HG02870 (cell line): ENCODE results near the gene TOP2A.

ENCODE experiments used
- ATAC-seq: cut with Tn5 transposase; IDR thresholded peaks from one replicate; pipeline ENCODE4 v1.9.1; 2021; ENCODE audit warnings: mild to moderate bottlenecking, moderate library complexity; ENCODE audit not compliant: unreplicated experiment

TOP2A gene

DNA sequence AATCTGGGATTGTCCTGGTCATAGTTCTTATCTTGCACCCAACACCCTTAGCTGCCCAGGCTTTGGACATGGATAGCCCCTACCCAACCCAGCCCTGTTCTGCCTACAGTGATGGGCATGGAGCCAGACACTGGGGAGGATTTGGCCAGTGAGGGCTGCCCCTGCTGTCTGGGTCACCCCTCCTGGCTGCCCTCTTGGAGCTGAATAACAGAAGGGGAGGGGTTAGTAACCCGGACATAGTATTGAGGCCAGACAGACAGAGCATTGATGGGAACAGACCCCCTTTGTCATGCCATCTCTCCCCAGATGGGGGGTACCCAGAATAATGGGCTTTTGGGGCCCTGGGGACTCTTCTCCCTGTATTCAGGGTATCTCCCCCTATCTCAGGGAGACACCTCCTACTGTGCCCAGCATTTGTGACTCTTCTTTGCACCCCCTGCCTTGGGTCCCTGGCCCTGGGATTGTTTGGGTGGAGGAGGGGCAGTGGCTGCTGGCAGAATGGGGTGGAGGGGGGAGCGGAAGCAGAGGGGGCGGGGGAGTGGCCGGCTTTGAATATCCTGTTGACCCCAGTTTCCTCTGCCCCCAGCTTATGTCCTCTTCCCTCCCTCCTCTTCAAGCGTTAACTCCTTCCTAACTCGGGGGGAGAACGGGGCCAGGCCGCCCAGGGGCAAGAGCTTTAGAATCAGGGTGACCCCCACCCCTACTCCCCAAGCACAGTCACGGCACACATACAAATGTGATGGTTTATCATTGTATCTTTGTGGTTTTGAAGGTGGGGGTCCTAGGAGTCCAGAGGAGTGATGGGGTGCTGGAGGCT lies 70.2 kb downstream of the TOP2A start:
- ATAC-seq, result no peak

DNA sequence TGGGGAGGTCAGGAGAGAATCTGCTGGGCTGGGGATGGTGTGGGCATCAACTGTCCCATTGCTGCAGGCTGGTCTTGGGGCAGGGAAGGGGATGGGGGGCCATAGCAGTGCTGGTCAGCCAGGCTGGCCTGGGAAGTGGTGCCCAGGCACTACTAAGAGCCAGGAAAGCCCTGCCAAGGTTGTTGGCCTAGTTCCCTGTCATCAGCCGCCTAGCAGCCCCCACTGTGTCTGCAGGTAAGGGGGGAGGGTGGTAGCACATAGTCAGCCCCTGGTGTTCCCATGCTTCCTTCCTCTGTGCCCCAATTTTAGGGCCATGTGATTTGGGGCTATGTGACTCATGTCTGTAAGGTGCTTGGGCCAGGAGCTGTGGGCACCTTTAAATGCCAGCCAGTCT lies 70.9 kb downstream of the TOP2A start:
- ATAC-seq, result no peak

DNA sequence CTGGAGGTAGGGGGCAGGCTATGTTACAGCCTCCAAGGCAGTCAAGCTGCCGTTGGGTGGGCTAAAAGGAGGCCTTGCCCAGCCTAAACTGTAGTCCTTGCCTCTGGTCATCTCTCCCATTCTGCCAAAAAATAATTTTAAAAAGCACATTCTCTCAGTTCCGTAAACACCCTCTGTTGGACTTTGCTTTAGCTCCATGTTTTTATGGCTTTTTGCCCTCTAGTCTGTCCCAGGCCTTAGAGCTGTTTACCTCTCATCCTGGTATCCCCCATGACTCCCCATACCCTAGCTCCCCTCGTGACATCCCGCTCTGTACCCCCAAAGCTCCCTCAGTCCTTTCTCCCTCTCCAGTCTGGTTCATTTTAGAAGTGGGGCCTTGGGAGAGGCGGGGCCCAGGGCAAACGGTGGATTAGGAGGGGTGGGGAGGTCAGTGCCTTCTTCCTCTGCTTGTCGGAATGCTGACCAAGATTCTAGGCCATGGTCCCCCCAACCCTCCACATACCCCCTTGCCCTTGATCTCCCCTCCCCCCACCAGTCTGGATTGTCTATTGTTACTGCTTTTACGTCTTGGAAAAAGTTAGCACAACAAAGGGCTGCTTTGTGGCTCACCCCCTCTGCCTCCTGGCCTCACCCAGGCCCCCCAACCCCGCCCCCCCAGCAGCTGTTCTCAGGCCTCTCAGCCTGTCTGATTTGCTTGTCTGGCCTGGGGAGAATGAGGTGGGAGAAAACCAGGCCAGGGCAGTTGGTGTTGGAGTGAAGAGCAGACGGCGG lies 71.5 kb downstream of the TOP2A start:
- no peak for ATAC-seq

DNA sequence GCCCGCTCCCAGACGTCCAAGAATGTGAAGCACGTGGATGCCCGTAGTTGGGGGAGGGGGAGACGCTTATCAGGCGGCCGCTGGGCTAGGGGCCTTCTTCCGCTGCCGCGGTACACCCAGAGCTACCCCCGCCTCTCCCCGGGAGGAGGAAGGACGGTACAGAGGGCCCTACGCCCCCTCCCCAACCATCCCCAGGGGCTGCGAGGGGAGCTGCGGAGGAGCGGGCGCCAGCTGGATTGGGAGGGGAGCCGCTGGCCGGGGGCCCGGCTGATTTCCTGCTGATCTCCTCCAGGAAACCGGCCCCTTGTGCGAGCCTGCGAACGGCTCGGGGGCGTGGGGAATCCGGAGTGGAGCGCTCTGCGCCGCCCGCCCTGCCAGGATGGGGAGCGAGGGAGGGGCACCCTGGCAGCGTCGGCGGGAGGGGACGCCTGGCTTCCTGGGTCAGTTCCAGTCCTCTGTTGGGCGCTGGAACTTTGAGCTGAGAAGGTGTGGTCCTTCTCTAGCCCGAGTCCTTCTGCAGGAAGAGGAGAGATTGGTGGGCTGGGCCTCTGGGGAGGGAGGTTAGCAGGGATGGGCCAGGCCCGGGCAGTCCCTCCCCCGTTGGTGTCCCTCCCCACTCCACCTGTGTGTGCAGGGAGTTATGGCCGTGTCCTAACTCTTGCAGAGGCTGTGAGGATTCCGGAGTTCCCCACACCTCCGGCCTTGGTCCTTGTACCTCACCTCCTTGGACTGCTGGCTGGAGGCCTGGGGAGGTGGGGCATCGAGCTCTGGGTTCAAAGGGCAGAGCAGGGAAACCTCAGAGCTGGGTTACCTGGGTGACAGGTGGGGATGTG lies 72.3 kb downstream of the TOP2A start:
- no peak for ATAC-seq

DNA sequence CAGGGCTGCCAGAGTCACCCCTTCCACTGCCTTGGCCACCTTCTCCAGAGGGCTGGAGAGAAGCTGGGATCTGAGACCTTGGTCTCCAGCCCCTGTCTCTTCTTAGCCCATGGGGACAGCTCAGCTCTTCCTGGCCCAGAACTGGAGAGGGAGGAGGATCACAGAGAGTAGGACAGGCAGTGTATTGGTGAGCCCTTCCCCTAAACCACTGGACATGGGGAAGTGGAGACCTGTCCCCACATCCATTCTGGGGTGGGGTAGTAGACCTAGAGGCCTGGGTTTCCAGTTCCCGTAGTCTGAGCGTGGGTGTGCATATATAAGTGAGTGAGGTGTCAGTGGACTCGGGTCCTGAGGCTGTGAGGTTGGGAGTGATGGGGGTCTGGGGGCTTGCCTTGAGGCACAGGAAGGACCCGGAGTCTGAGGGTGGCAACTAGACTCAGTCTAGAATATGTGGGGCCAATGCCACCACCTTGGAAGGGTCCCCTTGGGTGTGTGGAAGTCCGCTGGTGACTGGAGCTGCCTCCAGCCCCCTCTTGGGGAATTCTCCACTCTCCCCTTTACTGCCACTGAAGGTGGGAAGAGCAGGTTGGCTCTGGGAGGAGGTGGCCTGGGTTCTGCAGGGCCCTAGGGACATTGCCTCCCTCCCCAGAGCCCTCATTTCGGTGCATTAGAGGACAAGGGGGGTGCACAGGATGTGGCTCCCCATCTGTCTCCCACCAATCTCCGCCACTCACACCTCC lies 73.1 kb downstream of the TOP2A start:
- ATAC-seq, result no peak

DNA sequence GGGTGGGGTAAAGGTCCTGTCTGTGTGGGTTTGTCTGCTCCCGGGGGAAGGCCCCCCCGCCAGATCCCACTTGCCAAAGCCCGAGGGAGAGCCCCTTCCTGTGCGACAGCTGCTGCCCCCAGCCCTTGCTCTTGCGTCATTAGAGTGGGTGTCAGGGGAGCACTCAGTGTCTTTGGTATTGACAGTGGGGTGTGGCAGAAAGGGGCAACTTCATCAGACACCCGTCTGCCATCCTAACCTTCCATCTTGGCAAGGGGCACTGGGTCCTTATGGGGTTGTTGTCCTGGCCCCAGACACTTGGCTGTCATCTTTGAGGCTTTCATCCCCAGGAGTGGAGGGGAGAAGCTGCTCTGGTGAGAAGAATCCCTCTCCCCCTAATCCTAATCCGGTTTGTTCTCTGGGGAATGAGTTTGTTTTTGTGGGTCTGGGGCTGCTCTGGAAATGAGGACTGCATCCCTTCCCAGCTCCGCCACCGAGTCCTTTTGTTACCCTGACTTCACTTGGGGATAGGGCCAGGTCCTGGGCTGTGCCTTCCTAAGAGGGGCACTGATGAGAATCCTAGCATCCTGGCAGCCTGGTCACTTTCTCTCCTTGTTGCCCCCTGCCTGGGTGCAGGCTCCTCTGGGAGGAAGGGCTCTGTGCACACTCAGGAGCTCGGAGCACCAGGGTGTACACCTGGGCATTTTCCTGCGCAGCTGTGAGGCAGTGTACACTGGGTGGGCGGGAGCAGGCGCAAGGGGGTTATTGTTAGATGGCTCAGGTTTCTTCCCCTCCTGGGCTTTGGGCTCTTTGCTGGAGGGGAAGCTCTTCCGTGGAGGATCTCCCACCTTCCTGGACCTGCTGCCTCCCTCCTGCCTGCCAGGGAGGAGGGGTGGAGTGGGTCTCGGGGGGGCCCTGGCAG lies 74.2 kb downstream of the TOP2A start:
- ATAC-seq, result no peak

DNA sequence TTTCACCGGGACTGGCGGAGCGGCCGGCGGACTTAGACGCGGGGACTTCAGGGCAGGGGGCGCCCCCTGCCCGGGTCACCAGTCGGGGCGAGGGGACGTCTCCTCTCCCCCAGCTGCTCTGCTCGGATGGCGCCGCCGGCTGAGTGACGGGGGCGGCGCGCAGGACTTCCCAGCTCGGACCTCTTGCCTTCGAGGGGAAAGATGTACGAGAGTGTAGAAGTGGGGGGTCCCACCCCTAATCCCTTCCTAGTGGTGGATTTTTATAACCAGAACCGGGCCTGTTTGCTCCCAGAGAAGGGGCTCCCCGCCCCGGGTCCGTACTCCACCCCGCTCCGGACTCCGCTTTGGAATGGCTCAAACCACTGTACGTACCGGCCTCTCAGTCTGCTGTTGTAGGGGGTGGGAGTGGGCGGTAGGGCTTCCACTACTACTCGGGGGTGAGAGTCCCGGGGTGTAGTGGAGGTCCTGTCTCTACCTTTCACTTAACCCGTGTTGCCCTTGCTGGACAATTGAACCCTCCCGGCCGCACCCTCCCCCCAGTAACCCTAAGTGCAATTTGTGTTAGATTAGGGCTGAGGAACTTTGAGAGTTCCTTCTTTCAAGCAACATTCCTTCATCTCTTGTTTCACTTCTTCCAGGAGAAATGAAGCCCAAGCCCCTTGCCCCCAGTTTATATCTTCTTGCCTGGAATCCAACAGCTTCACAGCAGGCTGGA lies 75.0 kb downstream of the TOP2A start:
- ATAC-seq, result no peak

DNA sequence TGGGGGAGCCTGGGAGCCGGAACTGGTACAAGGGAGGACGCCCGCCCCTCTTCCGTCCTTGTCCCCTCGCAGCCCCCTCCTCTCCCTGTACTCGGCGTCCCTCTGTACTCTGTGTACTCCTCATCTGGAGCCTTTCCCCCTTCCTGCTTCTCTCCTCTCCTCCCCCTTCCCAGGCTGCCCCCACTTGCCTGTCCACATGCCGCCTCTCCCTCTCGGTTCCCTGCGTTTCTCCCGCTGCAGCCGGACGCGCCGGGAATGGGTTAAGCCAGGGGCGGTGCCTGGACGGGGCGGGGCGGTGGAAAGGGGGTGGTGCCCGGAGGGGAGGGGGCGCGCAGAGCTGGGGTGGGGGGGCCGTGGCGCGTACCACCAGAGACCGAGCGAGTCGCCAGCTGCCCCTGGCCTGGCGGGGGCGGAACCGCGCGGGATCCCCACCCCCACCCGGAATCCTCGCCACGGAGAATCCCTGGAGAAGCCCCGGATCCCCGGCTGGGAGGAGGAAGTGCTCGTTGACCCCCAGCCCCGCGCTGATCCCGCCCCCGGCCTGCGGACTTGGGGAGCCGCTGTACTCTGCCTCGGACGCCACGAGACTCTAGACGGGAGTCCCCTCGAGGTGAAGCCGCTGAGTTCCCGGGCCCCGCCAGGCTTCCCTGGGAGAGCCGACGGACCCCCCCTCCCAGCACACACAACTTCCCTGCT lies 75.7 kb downstream of the TOP2A start:
- no peak for ATAC-seq

DNA sequence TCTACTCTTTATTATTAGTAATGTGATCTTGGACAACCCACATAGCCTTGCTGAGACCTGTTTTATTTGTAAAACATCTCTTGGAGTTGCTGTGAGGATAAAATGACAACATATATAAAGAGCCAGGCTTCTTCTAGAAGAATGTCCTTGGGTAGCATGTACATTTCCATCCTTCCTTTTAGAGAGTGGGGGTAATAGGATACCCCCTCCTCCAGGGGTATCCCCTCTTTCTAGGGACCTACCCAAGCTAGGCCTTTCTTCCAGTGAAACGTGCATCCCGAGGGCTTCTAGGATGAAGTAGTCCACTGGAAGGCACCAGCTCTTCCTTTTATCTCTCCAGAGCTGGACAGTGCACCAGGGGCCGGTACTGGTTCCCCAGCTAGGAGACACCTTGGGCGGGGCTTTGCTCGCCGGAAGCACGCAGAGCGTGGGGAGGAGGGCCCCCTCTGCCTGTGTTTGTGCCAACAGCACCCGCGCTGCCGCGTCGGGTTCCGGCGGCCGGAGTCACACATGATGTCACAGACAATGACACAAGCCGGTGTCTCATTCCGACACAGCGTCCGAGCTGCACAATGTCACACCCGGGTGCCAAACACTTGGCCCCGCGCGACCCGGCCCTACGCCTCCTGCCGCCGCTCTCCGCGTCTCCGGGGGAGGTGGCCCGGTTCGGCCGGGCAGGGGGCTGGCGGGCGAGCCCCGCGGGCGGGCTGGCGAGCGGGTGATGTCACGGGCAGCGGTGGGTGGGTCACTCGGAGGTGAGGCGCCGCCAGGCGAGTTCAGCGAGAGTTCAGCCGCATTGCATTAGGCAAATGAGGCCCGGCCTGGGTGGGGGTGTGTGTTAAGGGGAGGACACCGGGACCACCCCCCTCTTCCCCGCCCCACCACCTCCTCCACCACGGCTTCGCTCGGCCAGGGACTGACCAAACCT lies 76.6 kb downstream of the TOP2A start:
- peak; percentile 63 for ATAC-seq

DNA sequence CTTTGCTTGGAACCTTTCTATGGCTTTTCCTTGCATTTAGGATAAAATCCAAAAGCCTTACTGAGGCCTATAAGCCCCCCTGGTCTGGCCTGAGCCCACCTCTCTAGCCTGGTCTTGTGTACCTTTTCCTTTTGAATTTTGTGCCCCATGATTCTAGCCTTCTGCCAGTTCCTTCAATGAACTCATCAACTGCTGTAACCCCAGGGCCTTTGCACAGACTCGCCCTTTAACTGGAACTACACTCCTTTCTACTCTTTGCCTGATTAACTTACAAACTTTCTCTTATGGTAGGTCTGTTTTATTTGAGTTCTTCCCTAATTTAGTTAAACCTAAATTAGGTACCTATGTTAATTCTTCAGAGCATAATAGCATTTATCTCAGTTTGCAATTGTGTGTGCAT lies 77.4 kb downstream of the TOP2A start:
- no peak for ATAC-seq

DNA sequence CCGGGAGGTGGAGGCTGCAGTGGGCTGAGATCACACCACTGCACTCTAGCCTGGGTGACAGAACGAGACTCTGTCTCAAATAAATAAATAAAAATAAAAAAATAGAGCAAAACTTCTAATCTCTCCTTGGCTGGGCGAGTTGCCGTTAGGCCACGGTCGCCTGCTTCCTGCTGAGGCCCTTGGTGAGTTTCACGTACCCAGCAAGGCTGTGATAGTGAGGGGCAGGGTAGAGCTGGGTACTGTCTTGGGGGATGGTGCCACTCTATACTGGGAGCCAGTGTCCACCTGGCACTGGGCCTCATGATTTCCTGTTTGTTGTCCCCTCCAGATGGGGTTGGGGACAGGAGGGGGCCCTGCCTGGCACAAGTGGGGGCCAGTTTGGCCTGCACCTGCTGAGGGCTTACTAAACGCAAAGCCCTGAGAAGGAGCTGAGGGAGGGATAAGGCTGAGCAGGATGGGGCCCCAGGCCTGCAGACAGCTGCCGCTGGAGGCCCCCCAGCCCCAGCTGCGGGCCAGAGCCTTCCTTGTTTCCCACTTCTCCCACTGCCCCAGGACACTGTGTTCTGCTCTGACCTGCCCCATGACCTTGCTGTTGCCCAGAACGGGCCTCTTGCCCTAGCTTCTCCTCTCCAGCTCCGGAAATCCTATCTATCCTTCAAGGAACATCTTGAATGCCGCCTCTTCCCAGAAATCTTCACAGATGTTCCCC lies 78.6 kb downstream of the TOP2A start:
- no peak for ATAC-seq
